Mesothelial cell of epicardium (in vitro differentiated cells): ENCODE results near the gene ZBTB45. TPM values are rescaled to one million over a fixed set of nuclear protein-coding genes. Genes with fewer than 3 reads are reported as not detected.

ENCODE experiments used
- DNase-seq, 2 experiments: peaks; one replicate each; pipeline ENCODE4 v3.0.0; 2021; ENCODE audit warnings: low spot score in 2 of 2; ENCODE audit not compliant: unreplicated experiment in 2 of 2
- H3K27ac Mint-ChIP-seq: 2 replicates; pipeline ENCODE4 v1.8.0; 2021; ENCODE audit warnings: mixed read lengths
- H3K27me3 Mint-ChIP-seq: 2 replicates; pipeline ENCODE4 v1.8.0; 2021; ENCODE audit warnings: low read depth, mixed read lengths
- H3K36me3 Mint-ChIP-seq: 2 replicates; pipeline ENCODE4 v1.8.0; 2021; ENCODE audit warnings: mixed read lengths
- H3K4me1 Mint-ChIP-seq: 2 replicates; pipeline ENCODE4 v1.8.0; 2021; ENCODE audit warnings: mixed read lengths
- H3K4me3 Mint-ChIP-seq: 2 replicates; pipeline ENCODE4 v1.8.0; 2021; ENCODE audit warnings: mild to moderate bottlenecking, moderate library complexity, mixed read lengths
- H3K9me3 Mint-ChIP-seq: 2 replicates; pipeline ENCODE4 v1.8.0; 2021; ENCODE audit warnings: mixed read lengths
- CTCF ChIP-seq: fragments of 200-600 bp; sonication (generic); IDR thresholded peaks from one replicate; pipeline ENCODE4 v1.5.0; 2021; ENCODE audit warnings: antibody characterized with exemption; ENCODE audit not compliant: unreplicated experiment
- total RNA-seq: library from RNA; stranded (reverse); gene quantifications from 3 replicates; pipeline ENCODE4 v1.2.1, GENCODE V29; 2021

The ZBTB45 gene
- total RNA-seq, 1 donor from 2014 or later, result 24.4 TPM

- H3K27me3 Mint-ChIP-seq, result no peaks in the 10 kb centered on the region
- peaks cover 24% of the 10 kb centered on the region for H3K36me3 Mint-ChIP-seq
- no peak overlapping the region for H3K4me3 Mint-ChIP-seq
- H3K9me3 Mint-ChIP-seq, result no peaks in the 10 kb centered on the region
- no peak for TF ChIP-seq CTCF
- peaks cover 21% of the 10 kb centered on the region for H3K4me1 Mint-ChIP-seq
- H3K27ac Mint-ChIP-seq, result no peak overlapping the region
- DNase-seq, result no peak
Measured at GRCh38 chr19:58548859-58549663, 29.5 kb upstream of the ZBTB45 start.

- TF ChIP-seq CTCF, result no peak
- peaks cover 18% of the 10 kb centered on the region for H3K36me3 Mint-ChIP-seq
- peaks cover 20% of the 10 kb centered on the region for H3K4me1 Mint-ChIP-seq
- peaks cover 10% of the 10 kb centered on the region for H3K27me3 Mint-ChIP-seq
- DNase-seq, result no peak
- H3K27ac Mint-ChIP-seq, result peak overlapping the region; percentile 25
- H3K4me3 Mint-ChIP-seq, result no peak overlapping the region
- no peaks in the 10 kb centered on the region for H3K9me3 Mint-ChIP-seq
Measured at GRCh38 chr19:58547323-58548312, 28.0 kb upstream of the ZBTB45 start.

- no peak for TF ChIP-seq CTCF
Measured at GRCh38 chr19:58546019-58546530, 26.5 kb upstream of the ZBTB45 start.

GRCh38 chr19:58545286-58546018 lies 25.8 kb upstream of the ZBTB45 start:
- Mint-ChIP-seq H3K4me1 (peaks cover 20% of the 10 kb centered on the region), H3K4me3 (peak overlapping the region; percentile 97), H3K36me3 (peaks cover 10% of the 10 kb centered on the region), H3K9me3 (no peaks in the 10 kb centered on the region), H3K27me3 (peaks cover 22% of the 10 kb centered on the region), H3K27ac (peak overlapping the region; percentile 95)
- no peak for DNase-seq
- TF ChIP-seq CTCF, result no peak

More at GRCh38 chr19:58546019-58546530, 26.5 kb upstream of the ZBTB45 start:
- Mint-ChIP-seq H3K4me1 (peaks cover 20% of the 10 kb centered on the region), H3K36me3 (peaks cover 12% of the 10 kb centered on the region), H3K27me3 (peaks cover 20% of the 10 kb centered on the region), H3K27ac (peak overlapping the region; percentile 95), H3K4me3 (peak overlapping the region; percentile 97), H3K9me3 (no peaks in the 10 kb centered on the region)
- DNase-seq, result no peak
